Small intestine (tissue), 7 donors: Measurements from ENCODE around the gene RECQL5. TPM values are rescaled to one million over a fixed set of nuclear protein-coding genes. Genes with fewer than 3 reads are reported as not detected.
"Not testable (repeated sequence)": the region's sequence is repeated elsewhere in the genome, so short reads cannot be mapped to it uniquely, and the experiment has no call there.

ENCODE experiments used
- DNase-seq, 2 donors: peaks; one replicate each; pipeline versions ENCODE4 v3.0.0 to v3.0.0-alpha.2; 2013
- FAIRE-seq: peaks from 2 replicates; lab custom pipeline; 2012; peaks lifted over from hg19 to GRCh38; lab: Jason Lieb, UNC
- H3K27ac ChIP-seq, 3 donors: one replicate each; pipeline ENCODE4 v1.5.1; 2013; ENCODE audit warnings: low read length in 2 of 3, mild to moderate bottlenecking in 2 of 3, control low read depth in 1 of 3, inconsistent platforms in 1 of 3, low read depth in 1 of 3, moderate library complexity in 1 of 3
- H3K27me3 ChIP-seq, 3 donors: one replicate each; pipeline ENCODE4 v1.6.1; 2013; ENCODE audit warnings: low read length in 3 of 3, inconsistent platforms in 1 of 3; ENCODE audit not compliant: control insufficient read depth in 3 of 3, insufficient read depth in 3 of 3
- H3K36me3 ChIP-seq, 3 donors: one replicate each; pipeline ENCODE4 v1.6.1; 2013; ENCODE audit warnings: low read length in 3 of 3, inconsistent platforms in 1 of 3, low read depth in 1 of 3, mild to moderate bottlenecking in 1 of 3, moderate library complexity in 1 of 3; ENCODE audit not compliant: control insufficient read depth in 3 of 3, insufficient read depth in 2 of 3
- H3K4me1 ChIP-seq, 3 donors: one replicate each; pipeline ENCODE4 v1.6.1; 2013; ENCODE audit warnings: low read length in 2 of 3, inconsistent platforms in 1 of 3, low read depth in 1 of 3, mild to moderate bottlenecking in 1 of 3, moderate library complexity in 1 of 3; ENCODE audit not compliant: control insufficient read depth in 3 of 3, insufficient read depth in 2 of 3
- H3K4me3 ChIP-seq, 3 donors: one replicate each; pipeline ENCODE4 v1.5.1; 2013; ENCODE audit warnings: low read length in 3 of 3, control low read depth in 1 of 3, inconsistent platforms in 1 of 3, low read depth in 1 of 3, mild to moderate bottlenecking in 1 of 3, moderate library complexity in 1 of 3
- H3K9me3 ChIP-seq, 2 donors: one replicate each; pipeline ENCODE4 v1.6.1; 2013; ENCODE audit warnings: low read depth in 1 of 2, low read length in 1 of 2; ENCODE audit not compliant: control insufficient read depth in 2 of 2, insufficient read depth in 1 of 2
- WGBS, 3 donors: extraction: QIAGEN DNeasy Blood & Tissue Kit; methylation state at CpG; one replicate each; pipeline ENCODE4 v1.1.7; 2013; 5-methylcytosine and 5-hydroxymethylcytosine counted together
- polyA plus RNA-seq, 4 donors: library from polyadenylated mRNA; stranded (reverse) in 3 of 4; unstranded in 1 of 4; fragments of 200-250 nt in 3 of 4; fragments of 120-200 nt in 1 of 4; gene quantifications; one replicate each; pipeline versions ENCODE4 v1.2.1 to v1.2.3, GENCODE V29; 2013
- donor health status: healthy with polysubstance abuse.
- donor health status: control.
- donor health status: control.
- donor health status: Bipolar disorder and iron deficiency.
- donor health status: healthy.

The RECQL5 gene
- polyA plus RNA-seq, 4 donors, result 14.6 to 41.2 (median 17.9) TPM

- Histone ChIP-seq H3K9me3 (no peaks in the 10 kb centered on the region), H3K4me3 (no peak overlapping the region), H3K36me3 (peaks cover 0 to 49% (median 2%) of the 10 kb centered on the region in 3 donors), H3K27ac (no peak overlapping the region), H3K4me1 (peaks cover 0 to 6% (median 0%) of the 10 kb centered on the region in 3 donors), H3K27me3 (no peaks in the 10 kb centered on the region)
- WGBS, 3 donors, result 75 to 81% (median 76%) methylated on average over 27 to 28 of the region's 28 CpGs
- no peak for FAIRE-seq
- no peak for DNase-seq
Observed at GRCh38 chr17:75594499-75595283, 72.3 kb downstream of the RECQL5 start.

GRCh38 chr17:75593430-75593829 is 73.5 kb downstream of the RECQL5 start:
- WGBS, 3 donors, result 71 to 90% (median 77%) methylated on average over 9 of the region's 9 CpGs
- Histone ChIP-seq H3K36me3 (peaks cover 0 to 49% (median 2%) of the 10 kb centered on the region in 3 donors), H3K4me1 (peaks cover 0 to 13% (median 0%) of the 10 kb centered on the region in 3 donors)
- H3K9me3 ChIP-seq, DNase-seq, H3K4me3 ChIP-seq, H3K27ac ChIP-seq, FAIRE-seq, H3K27me3 ChIP-seq: not testable (repeated sequence)

GRCh38 chr17:75592348-75593020 is 74.5 kb downstream of the RECQL5 start:
- FAIRE-seq (no peak), DNase-seq (no peak)
- H3K4me1 ChIP-seq, result peaks cover 0 to 15% (median 0%) of the 10 kb centered on the region in 3 donors
- no peaks in the 10 kb centered on the region for H3K9me3 ChIP-seq
- peaks cover 0 to 49% (median 2%) of the 10 kb centered on the region in 3 donors for H3K36me3 ChIP-seq
- H3K27me3 ChIP-seq, result peaks cover 0 to 4% (median 0%) of the 10 kb centered on the region in 3 donors
- no peak overlapping the region for H3K4me3 ChIP-seq
- H3K27ac ChIP-seq, result no peak overlapping the region
- WGBS, 3 donors, result 90 to 94% (median 93%) methylated on average over 16 to 17 of the region's 17 CpGs

GRCh38 chr17:75591722-75592302 is 75.1 kb downstream of the RECQL5 start:
- 87 to 94% (median 90%) methylated on average over 7 of the region's 7 CpGs for WGBS, 3 donors
- no peak for DNase-seq
- FAIRE-seq, result no peak

DNA sequence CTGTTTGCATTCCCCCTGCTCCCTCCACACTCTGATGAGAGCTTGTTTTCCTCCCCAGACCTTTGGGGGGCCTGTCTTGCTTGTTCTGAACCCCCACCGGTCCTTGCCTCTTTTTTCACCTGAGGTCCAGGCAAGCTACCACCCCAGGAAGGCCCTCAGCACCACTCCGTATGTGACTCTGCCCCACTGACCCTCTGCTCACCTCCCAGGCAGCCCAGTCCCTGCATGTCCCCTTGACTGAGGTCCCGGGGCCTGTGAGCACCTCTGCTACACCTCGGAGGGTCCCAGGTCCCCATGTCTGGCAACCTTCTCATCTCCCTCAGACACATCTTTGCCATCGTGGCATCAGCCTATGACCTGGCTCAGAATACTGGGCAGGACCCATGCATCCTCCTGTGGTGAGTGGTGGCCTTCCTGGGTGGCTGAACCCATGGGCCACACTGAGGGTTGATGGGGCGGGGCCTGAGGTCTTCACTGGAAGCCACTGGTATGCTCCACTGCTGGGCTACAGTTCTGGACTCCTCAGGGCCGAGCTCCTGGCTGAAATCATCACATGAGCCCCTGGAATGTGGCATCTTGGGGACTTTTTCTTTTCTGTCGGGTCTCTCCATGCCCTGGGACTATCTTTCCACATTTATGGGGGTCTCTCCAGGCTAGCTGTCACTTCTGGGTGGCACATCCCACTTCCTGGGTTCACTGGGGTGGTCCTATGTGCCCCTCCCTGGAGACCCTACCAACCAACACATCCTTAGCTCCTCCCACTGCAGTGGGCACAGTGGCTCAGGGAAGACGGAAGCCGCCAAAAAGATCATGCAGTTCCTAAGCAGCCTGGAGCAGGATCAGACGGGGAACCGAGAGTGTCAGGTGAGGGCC is 75.9 kb downstream of the RECQL5 start:
- DNase-seq, result no peak
- Histone ChIP-seq H3K36me3 (peaks cover 0 to 40% (median 2%) of the 10 kb centered on the region in 3 donors), H3K4me1 (peaks cover 0 to 17% (median 0%) of the 10 kb centered on the region in 3 donors), H3K27me3 (peaks cover 0 to 4% (median 0%) of the 10 kb centered on the region in 3 donors), H3K27ac (no peak overlapping the region), H3K9me3 (no peaks in the 10 kb centered on the region), H3K4me3 (no peak overlapping the region)
- 76 to 90% (median 78%) methylated on average over 12 of the region's 12 CpGs for WGBS, 3 donors
- FAIRE-seq, result no peak

More at GRCh38 chr17:75591722-75592302, 75.1 kb downstream of the RECQL5 start:
- peaks cover 0 to 17% (median 0%) of the 10 kb centered on the region in 3 donors for H3K4me1 ChIP-seq
- peaks cover 0 to 43% (median 2%) of the 10 kb centered on the region in 3 donors for H3K36me3 ChIP-seq
- peaks cover 0 to 4% (median 0%) of the 10 kb centered on the region in 3 donors for H3K27me3 ChIP-seq
- no peaks in the 10 kb centered on the region for H3K9me3 ChIP-seq
- H3K27ac ChIP-seq, result no peak overlapping the region
- no peak overlapping the region for H3K4me3 ChIP-seq

DNA sequence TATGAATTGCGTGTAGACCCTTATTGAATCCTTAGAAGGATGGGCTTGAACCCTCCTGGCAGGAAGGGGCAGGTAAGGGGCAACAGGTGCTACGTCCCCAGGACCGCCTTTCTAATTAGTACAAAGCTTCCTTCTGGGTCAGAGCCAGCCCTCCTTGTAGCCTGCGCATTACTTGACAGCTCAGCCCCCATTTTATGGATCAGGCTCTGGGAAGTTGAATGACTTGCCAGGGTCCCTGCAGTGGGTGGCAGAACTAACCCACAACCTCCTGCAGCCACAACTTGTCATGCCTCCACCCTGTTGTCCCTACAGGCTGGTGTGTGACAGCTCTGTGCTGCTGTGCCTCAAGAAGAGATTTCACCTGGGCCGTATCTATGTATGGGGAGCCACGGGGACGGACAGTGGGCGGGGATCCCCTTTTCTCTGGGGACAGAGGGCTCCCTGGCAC is 76.6 kb downstream of the RECQL5 start:
- Histone ChIP-seq H3K4me3 (no peak overlapping the region), H3K27ac (no peak overlapping the region), H3K4me1 (peaks cover 0 to 17% (median 0%) of the 10 kb centered on the region in 3 donors), H3K36me3 (peaks cover 0 to 37% (median 2%) of the 10 kb centered on the region in 3 donors), H3K9me3 (no peaks in the 10 kb centered on the region), H3K27me3 (peaks cover 0 to 4% (median 0%) of the 10 kb centered on the region in 3 donors)
- FAIRE-seq (no peak), DNase-seq (no peak)
- 64 to 79% (median 75%) methylated on average over 8 of the region's 8 CpGs for WGBS, 3 donors

DNA sequence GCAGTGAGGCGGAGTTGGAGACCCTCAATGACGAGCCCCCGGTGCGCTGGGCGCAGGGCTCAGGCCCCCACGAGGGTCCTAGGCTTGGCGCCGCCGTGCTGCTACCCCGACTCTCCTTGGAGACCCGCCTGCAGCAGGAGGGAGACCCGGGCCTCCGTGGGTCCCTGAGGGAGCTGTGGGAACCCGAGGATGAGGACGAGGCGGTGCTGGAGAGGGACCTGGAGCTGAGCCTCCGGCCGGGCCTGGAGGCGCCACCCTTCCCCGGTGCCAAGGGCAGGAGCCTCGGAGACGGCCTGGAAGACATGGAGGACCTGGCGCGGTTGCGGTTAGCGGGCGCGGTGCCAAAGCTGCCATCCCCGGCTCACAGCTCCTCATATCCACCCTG is 77.0 kb downstream of the RECQL5 start:
- FAIRE-seq (no peak), DNase-seq (no peak)
- Histone ChIP-seq H3K27me3 (peaks cover 0 to 4% (median 0%) of the 10 kb centered on the region in 3 donors), H3K4me3 (peak overlapping the region in 2 of 3 donors; percentile 38 to 72), H3K27ac (no peak overlapping the region), H3K36me3 (peaks cover 0 to 37% (median 2%) of the 10 kb centered on the region in 3 donors), H3K4me1 (peaks cover 0 to 17% (median 0%) of the 10 kb centered on the region in 3 donors), H3K9me3 (no peaks in the 10 kb centered on the region)
- WGBS, 3 donors, result 63 to 74% (median 73%) methylated on average over 15 to 29 of the region's 29 CpGs
